H1 (cell line): ENCODE results near the gene CAMK2A. TPM values are rescaled to one million over a fixed set of nuclear protein-coding genes. Genes with fewer than 3 reads are reported as not detected.

ENCODE experiments used
- CTCF ChIA-PET: fragments of 300-600 bp; sonication (Branson Sonifier 250); formaldehyde crosslinking; loops from one replicate; lab custom pipeline; 2021; ENCODE audit not compliant: partially characterized antibody; lab: Charles Lee
- POLR2A ChIA-PET: fragments of 300-600 bp; sonication (Branson Sonifier 250); formaldehyde crosslinking; loops from one replicate; lab custom pipeline; 2021; ENCODE audit warnings: inconsistent platforms; ENCODE audit not compliant: partially characterized antibody; lab: Charles Lee
- DNase-seq, 2 experiments: peaks; one replicate each; pipeline versions ENCODE4 v3.0.0 to v3.0.0-alpha.2; 2010 to 2022; ENCODE audit warnings: low spot score in 2 of 2, low read depth in 1 of 2, mixed read lengths in 1 of 2
- FAIRE-seq: peaks from 2 replicates; lab custom pipeline; 2011; peaks lifted over from hg19 to GRCh38; lab: Jason Lieb, UNC
- H2AFZ ChIP-seq: 2 replicates; pipeline ENCODE4 v1.8.1; 2012; ENCODE audit warnings: low read length, inconsistent platforms
- H2AK5ac ChIP-seq: 2 replicates; pipeline ENCODE4 v1.6.1; 2013; ENCODE audit warnings: low read depth, low read length
- H2BK120ac ChIP-seq: replicated peaks from 2 replicates; pipeline ENCODE3; 2013; ENCODE audit warnings: low read depth, low read length, inconsistent platforms
- H2BK12ac ChIP-seq: 2 replicates; pipeline ENCODE4 v1.6.1; 2013; ENCODE audit warnings: low read depth, low read length
- H2BK15ac ChIP-seq: 2 replicates; pipeline ENCODE4 v1.6.1; 2013; ENCODE audit warnings: low read length
- H2BK20ac ChIP-seq: 2 replicates; pipeline ENCODE4 v1.6.1; 2013; ENCODE audit warnings: low read length
- H2BK5ac ChIP-seq: 2 replicates; pipeline ENCODE4 v1.6.1; 2013; ENCODE audit warnings: low read depth, low read length
- H3K14ac ChIP-seq: 2 replicates; pipeline ENCODE4 v1.6.1; 2013; ENCODE audit warnings: inconsistent platforms; ENCODE audit not compliant: insufficient read length
- H3K18ac ChIP-seq: 2 replicates; pipeline ENCODE4 v1.6.1; 2013; ENCODE audit warnings: low read length; ENCODE audit errors: extremely low read depth
- H3K23ac ChIP-seq: 2 replicates; pipeline ENCODE4 v1.6.1; 2013; ENCODE audit warnings: inconsistent platforms; ENCODE audit not compliant: insufficient read length
- H3K23me2 ChIP-seq: 2 replicates; pipeline ENCODE4 v1.6.1; 2013; ENCODE audit warnings: low read depth, low read length
- H3K27ac ChIP-seq: 2 replicates; pipeline ENCODE4 v1.6.1; 2011; ENCODE audit warnings: low read depth, low read length, inconsistent platforms
- H3K27me3 ChIP-seq, 4 experiments: replicated peaks in 1 of 4; 1 replicate in 1 of 4; 2 replicates in 3 of 4; pipeline versions ENCODE4 v1.6.1 to v1.8.1; 2011 to 2013; ENCODE audit warnings: low read length in 3 of 4, mild to moderate bottlenecking in 3 of 4, inconsistent platforms in 2 of 4, mixed read lengths in 2 of 4, moderate library complexity in 1 of 4; ENCODE audit not compliant: control insufficient read depth in 3 of 4, insufficient read depth in 3 of 4; ENCODE audit errors: extremely low read depth in 1 of 4
- H3K36me3 ChIP-seq, 4 experiments: 2 replicates each; pipeline versions ENCODE4 v1.6.1 to v1.8.1; 2011 to 2013; ENCODE audit warnings: mild to moderate bottlenecking in 4 of 4, low read length in 3 of 4, moderate library complexity in 2 of 4, control low read depth in 1 of 4, inconsistent platforms in 1 of 4; ENCODE audit not compliant: insufficient read depth in 4 of 4, control insufficient read depth in 2 of 4
- H3K4ac ChIP-seq: replicated peaks from 2 replicates; pipeline ENCODE3; 2013; ENCODE audit warnings: low read length, low read depth, mixed read lengths, inconsistent platforms; ENCODE audit not compliant: insufficient read length
- H3K4me1 ChIP-seq, 4 experiments: replicated peaks in 1 of 4; 1 replicate in 1 of 4; 2 replicates in 3 of 4; pipeline versions ENCODE4 v1.6.1 to v1.8.1; 2011 to 2013; ENCODE audit warnings: low read length in 3 of 4, inconsistent platforms in 2 of 4, mixed read lengths in 1 of 4; ENCODE audit not compliant: insufficient read depth in 4 of 4, control insufficient read depth in 3 of 4
- H3K4me2 ChIP-seq, 2 experiments: 2 replicates each; pipeline versions ENCODE4 v1.6.1 to v1.8.1; 2011 to 2013; ENCODE audit warnings: low read depth in 2 of 2, low read length in 2 of 2, control low read depth in 1 of 2, inconsistent platforms in 1 of 2, mild to moderate bottlenecking in 1 of 2; ENCODE audit not compliant: insufficient read depth in 1 of 2
- H3K4me3 ChIP-seq, 4 experiments: fragments of 200-600, 300-600 bp in 1 of 4; sonication (generic), shearing (Covaris generic), sonication (Bioruptor Twin) in 1 of 4; 2 replicates each; pipeline versions ENCODE4 v1.5.1 to v1.8.1; 2011 to 2016; ENCODE audit warnings: low read length in 4 of 4, low read depth in 3 of 4, control low read depth in 2 of 4, inconsistent platforms in 2 of 4, mild to moderate bottlenecking in 2 of 4, mixed read lengths in 1 of 4, moderate library complexity in 1 of 4; ENCODE audit not compliant: insufficient read depth in 2 of 4; ENCODE audit errors: extremely low read depth in 1 of 4
- H3K56ac ChIP-seq: replicated peaks from 2 replicates; pipeline ENCODE3; 2013; ENCODE audit warnings: low read depth, mild to moderate bottlenecking, mixed read lengths, low read length, inconsistent platforms; ENCODE audit not compliant: insufficient read length
- H3K79me1 ChIP-seq: 2 replicates; pipeline ENCODE4 v1.6.1; 2013; ENCODE audit warnings: low read depth, low read length, control low read depth
- H3K79me2 ChIP-seq, 2 experiments: 2 replicates each; pipeline versions ENCODE4 v1.6.1 to v1.8.1; 2012 to 2013; ENCODE audit warnings: low read length in 2 of 2, mild to moderate bottlenecking in 2 of 2, inconsistent platforms in 1 of 2; ENCODE audit not compliant: insufficient read depth in 2 of 2, control insufficient read depth in 1 of 2
- H3K9ac ChIP-seq, 4 experiments: replicated peaks in 1 of 4; 1 replicate in 1 of 4; 2 replicates in 3 of 4; pipeline versions ENCODE4 v1.6.1 to v1.8.1; 2011 to 2013; ENCODE audit warnings: low read depth in 3 of 4, low read length in 3 of 4, control low read depth in 2 of 4, mild to moderate bottlenecking in 2 of 4, moderate library complexity in 2 of 4, inconsistent platforms in 1 of 4; ENCODE audit errors: extremely low read depth in 1 of 4
- H3K9me3 ChIP-seq, 2 experiments: 2 replicates each; pipeline versions ENCODE4 v1.6.1 to v1.8.1; 2012 to 2013; ENCODE audit warnings: mild to moderate bottlenecking in 2 of 2, moderate library complexity in 2 of 2, control low read depth in 1 of 2, inconsistent platforms in 1 of 2, low read depth in 1 of 2, low read length in 1 of 2, mixed read lengths in 1 of 2; ENCODE audit not compliant: insufficient read depth in 2 of 2
- H4K20me1 ChIP-seq, 2 experiments: replicated peaks in 1 of 2; 2 replicates each; pipeline versions ENCODE3 to v1.8.1; 2011 to 2013; ENCODE audit warnings: inconsistent platforms in 2 of 2, low read length in 2 of 2, mild to moderate bottlenecking in 1 of 2; ENCODE audit not compliant: insufficient read depth in 2 of 2, control insufficient read depth in 1 of 2
- H4K5ac ChIP-seq: 2 replicates; pipeline ENCODE4 v1.6.1; 2013; ENCODE audit warnings: low read length, low read depth, mixed read lengths, inconsistent platforms; ENCODE audit not compliant: insufficient read length
- H4K8ac ChIP-seq: 2 replicates; pipeline ENCODE4 v1.8.0; 2013; ENCODE audit warnings: mild to moderate bottlenecking, moderate library complexity, low read length, inconsistent platforms; ENCODE audit not compliant: insufficient read depth; ENCODE audit errors: extremely low read depth
- H4K91ac ChIP-seq: replicated peaks from 2 replicates; pipeline ENCODE3; 2013; ENCODE audit warnings: low read length, mixed read lengths, inconsistent platforms; ENCODE audit not compliant: insufficient read length
- GTF2F1 ChIP-seq: IDR thresholded peaks from 2 replicates; pipeline ENCODE4 v1.6.1; 2012; ENCODE audit warnings: low read depth, low read length, improper control_type of control experiment, borderline replicate concordance
- RFX5 ChIP-seq: IDR thresholded peaks from 2 replicates; pipeline ENCODE4 v1.6.1; 2011; ENCODE audit warnings: low read depth, low read length, improper control_type of control experiment, borderline replicate concordance
- SIN3A ChIP-seq, 2 experiments: IDR thresholded peaks in 1 of 2; conservative IDR thresholded peaks in 1 of 2; 2 replicates each; pipeline ENCODE4 v1.6.1; 2011 to 2012; ENCODE audit warnings: low read length in 2 of 2, improper control_type of control experiment in 1 of 2, low read depth in 1 of 2, mild to moderate bottlenecking in 1 of 2
- WGBS, 2 experiments: shearing (Covaris generic) in 1 of 2; methylation state at CpG; one replicate each; pipeline versions ENCODE4 v1.1.6 to v1.1.7; 2013 to 2015; ENCODE audit warnings: low lambda C conversion rate in 2 of 2, mixed read lengths in 2 of 2, inconsistent platforms in 1 of 2, low coverage in 1 of 2, missing lambda C conversion rate in 1 of 2; ENCODE audit not compliant: insufficient replicate concordance in 2 of 2, insufficient coverage in 1 of 2, insufficient read length in 1 of 2; ENCODE audit errors: extremely low coverage in 1 of 2, missing lambda C conversion rate in 1 of 2; 5-methylcytosine and 5-hydroxymethylcytosine counted together
- polyA plus RNA-seq, 7 experiments: library from polyadenylated mRNA; depleted of rRNA in 3 of 7; stranded (reverse) in 5 of 7; unstranded in 2 of 7; fragments of >200 nt in 5 of 7; fragments of 200-250 nt in 2 of 7; gene quantifications; 1 replicate in 5 of 7; 2 replicates in 1 of 7; 4 replicates in 1 of 7; pipeline versions ENCODE4 v1.2.1 to v1.2.3, GENCODE V29; 2011 to 2013; ENCODE audit warnings: missing spikeins in 2 of 7, mixed read lengths in 2 of 7
- total RNA-seq: library from RNA; stranded (reverse); fragmentation: NEBNext Ultra II Directional; extraction: Animal tissue kit (Norgen Biotek cat#: 25700); gene quantifications from 2 replicates; pipeline ENCODE4 v1.2.1, GENCODE V29; 2021

The CAMK2A gene
- total and polyA plus RNA-seq, 2 of the 8 experiments (the other 6 are each of a cell fraction or from before 2014, with no cell fraction given), result 0.20 to 0.28 TPM

GRCh38 chr5:150297934-150298595 lies 8.5 kb upstream of the CAMK2A start:
- DNase-seq (no peak), FAIRE-seq (no peak)
- no peak overlapping the region for H3K14ac ChIP-seq
- H2BK15ac ChIP-seq, result no peak overlapping the region
- ChIA-PET CTCF (interaction anchor here (6.9 kb wide), 1 partner anchor 51 kb away, joined by 62 read pairs; no protein-coding TSS in a partner anchor), POLR2A (no interaction called here)
- H3K18ac ChIP-seq, result no peak overlapping the region
- H2BK20ac ChIP-seq, result no peak overlapping the region
- WGBS, 2 experiments, result 92% methylated on average over 30 of the region's 31 CpGs; no CpG with 5 or more reads in 1 of the 2 experiments
- no peak overlapping the region for H4K8ac ChIP-seq
- H4K5ac ChIP-seq, result no peak overlapping the region
- H3K9me3 ChIP-seq, result no peaks in the 10 kb centered on the region
- no peak overlapping the region for H3K23ac ChIP-seq
- no peak overlapping the region for H4K91ac ChIP-seq
- H2AFZ ChIP-seq, result no peak overlapping the region
- H3K4me1 ChIP-seq, result peaks cover 3 to 9% (median 7%) of the 10 kb centered on the region in 4 experiments
- no peak overlapping the region for H3K4me3 ChIP-seq
- TF ChIP-seq SIN3A (conservative IDR thresholded peaks at IDR 0.05 in 1 of 2, IDR thresholded peaks at IDR 0.05 in 1 of 2; ENCODE audit: low read depth in 1 of 2, low read length in 2 of 2), result no peak
- TF ChIP-seq GTF2F1, result no peak
- TF ChIP-seq RFX5, result no peak
- H3K27ac ChIP-seq, result no peak overlapping the region
- H3K27me3 ChIP-seq, result peaks cover 0 to 12% (median 7%) of the 10 kb centered on the region in 4 experiments; a peak in 5 of 7 replicates
- no peak overlapping the region for H2BK120ac ChIP-seq
- H2BK5ac ChIP-seq, result no peak overlapping the region
- H3K56ac ChIP-seq, result no peak overlapping the region
- no peak overlapping the region for H2AK5ac ChIP-seq
- no peaks in the 10 kb centered on the region for H3K36me3 ChIP-seq
- H3K9ac ChIP-seq, result no peak overlapping the region
- H3K79me2 ChIP-seq, result no peaks in the 10 kb centered on the region
- H3K4ac ChIP-seq, result no peak overlapping the region
- no peak overlapping the region for H2BK12ac ChIP-seq
- H4K20me1 ChIP-seq, result no peaks in the 10 kb centered on the region
- no peaks in the 10 kb centered on the region; the same call in 1 of the 2 replicates for H3K79me1 ChIP-seq
- H3K23me2 ChIP-seq, result peaks cover 9% of the 10 kb centered on the region
- H3K4me2 ChIP-seq, result no peak overlapping the region
